IMR-90 (cell line): ENCODE results near the gene TIAM2. TPM values are rescaled to one million over a fixed set of nuclear protein-coding genes. Genes with fewer than 3 reads are reported as not detected.

ENCODE experiments used
- ATAC-seq: fragments of 200-7000 bp; cut with Tn5 transposase; 2 replicates; pipeline ENCODE4 v1.9.1; 2020; ENCODE audit warnings: low read depth, mild to moderate bottlenecking, moderate library complexity
- BruUV-seq: library from RNA; stranded (reverse); fragments of 400-500 nt; replicated peaks from 2 replicates; lab custom pipeline; 2021; lab: Mats Ljungman, UMichigan
- CTCF ChIA-PET: fragments of 300-600 bp; formaldehyde crosslinking; extraction: SDS; loops from one replicate; lab custom pipeline; 2021; ENCODE audit warnings: antibody characterized with exemption; lab: Yijun Ruan, JAX
- POLR2A ChIA-PET: fragments of 300-600 bp; sonication (Branson Sonifier 250); formaldehyde crosslinking; loops from one replicate; lab custom pipeline; 2022; ENCODE audit warnings: antibody characterized with exemption; ENCODE audit not compliant: unreplicated experiment; lab: Charles Lee
- DNase-seq: peaks from one replicate; pipeline ENCODE4 v3.0.0; 2013
- H2AFZ ChIP-seq: replicated peaks from 2 replicates; pipeline ENCODE3; 2013; ENCODE audit warnings: low read length, mild to moderate bottlenecking; ENCODE audit not compliant: poor library complexity
- H2AK5ac ChIP-seq: 2 replicates; pipeline ENCODE4 v1.6.1; 2013; ENCODE audit warnings: low read depth, low read length, inconsistent platforms
- H2AK9ac ChIP-seq: replicated peaks from 2 replicates; pipeline ENCODE3; 2013; ENCODE audit warnings: mild to moderate bottlenecking, low read depth, low read length, moderate library complexity; ENCODE audit not compliant: poor library complexity
- H2BK120ac ChIP-seq: 2 replicates; pipeline ENCODE4 v1.6.1; 2013; ENCODE audit warnings: low read depth, low read length, inconsistent platforms
- H2BK15ac ChIP-seq: 3 replicates; pipeline ENCODE4 v1.6.1; 2013; ENCODE audit warnings: low read depth, low read length, inconsistent platforms
- H2BK20ac ChIP-seq: 2 replicates; pipeline ENCODE4 v1.6.1; 2013; ENCODE audit warnings: low read depth, mild to moderate bottlenecking, inconsistent platforms, low read length, moderate library complexity
- H2BK5ac ChIP-seq: 2 replicates; pipeline ENCODE4 v1.6.1; 2013; ENCODE audit warnings: mild to moderate bottlenecking, low read depth, low read length, inconsistent platforms; ENCODE audit not compliant: poor library complexity, severe bottlenecking
- H3K14ac ChIP-seq: replicated peaks from 2 replicates; pipeline ENCODE4 v1.6.1; 2013; ENCODE audit warnings: low read depth, low read length, inconsistent platforms
- H3K18ac ChIP-seq: 2 replicates; pipeline ENCODE4 v1.6.1; 2013; ENCODE audit warnings: low read depth, low read length, control low read depth
- H3K23ac ChIP-seq: 2 replicates; pipeline ENCODE4 v1.6.1; 2013; ENCODE audit warnings: low read depth, low read length, inconsistent platforms
- H3K27ac ChIP-seq: 2 replicates; pipeline ENCODE4 v1.5.1; 2013; ENCODE audit warnings: mild to moderate bottlenecking, control low read depth, low read length; ENCODE audit not compliant: insufficient read depth
- H3K27me3 ChIP-seq: 2 replicates; pipeline ENCODE4 v1.6.1; 2013; ENCODE audit warnings: low read length; ENCODE audit not compliant: control insufficient read depth, insufficient read depth
- H3K36me3 ChIP-seq: 2 replicates; pipeline ENCODE4 v1.6.1; 2013; ENCODE audit warnings: low read length, mixed read lengths; ENCODE audit not compliant: control insufficient read depth, insufficient read depth
- H3K4ac ChIP-seq: 2 replicates; pipeline ENCODE4 v1.6.1; 2013; ENCODE audit warnings: low read depth, low read length, inconsistent platforms
- H3K4me1 ChIP-seq: 2 replicates; pipeline ENCODE4 v1.6.1; 2013; ENCODE audit warnings: low read length, mixed read lengths; ENCODE audit not compliant: control insufficient read depth, insufficient read depth
- H3K4me2 ChIP-seq: 2 replicates; pipeline ENCODE4 v1.6.1; 2013; ENCODE audit warnings: low read depth, mild to moderate bottlenecking, control low read depth, low read length, moderate library complexity
- H3K4me3 ChIP-seq: 2 replicates; pipeline ENCODE4 v1.5.1; 2013; ENCODE audit warnings: low read depth, mild to moderate bottlenecking, control low read depth, low read length, moderate library complexity; ENCODE audit not compliant: insufficient read depth
- H3K56ac ChIP-seq: 2 replicates; pipeline ENCODE4 v1.6.1; 2013; ENCODE audit warnings: low read length, inconsistent platforms; ENCODE audit not compliant: insufficient read depth; ENCODE audit errors: extremely low read depth
- H3K79me1 ChIP-seq, 2 experiments: 2 replicates each; pipeline ENCODE4 v1.6.1; 2013; ENCODE audit warnings: low read length in 2 of 2, inconsistent platforms in 1 of 2, low read depth in 1 of 2
- H3K9ac ChIP-seq: 2 replicates; pipeline ENCODE4 v1.6.1; 2013; ENCODE audit warnings: low read depth, low read length, control low read depth
- H3K9me1 ChIP-seq: 2 replicates; pipeline ENCODE4 v1.6.1; 2013; ENCODE audit warnings: low read length, inconsistent platforms; ENCODE audit not compliant: insufficient read depth
- H3K9me3 ChIP-seq: 2 replicates; pipeline ENCODE4 v1.6.1; 2013; ENCODE audit warnings: low read length; ENCODE audit not compliant: control insufficient read depth, insufficient read depth
- H4K20me1 ChIP-seq: 2 replicates; pipeline ENCODE4 v1.6.1; 2013; ENCODE audit warnings: low read length, inconsistent platforms; ENCODE audit not compliant: insufficient read depth
- H4K5ac ChIP-seq: 2 replicates; pipeline ENCODE4 v1.6.1; 2013; ENCODE audit warnings: mild to moderate bottlenecking, low read depth, low read length, control low read depth
- H4K8ac ChIP-seq, 2 experiments: 2 replicates each; pipeline ENCODE4 v1.6.1; 2013; ENCODE audit warnings: low read depth in 2 of 2, low read length in 2 of 2, control low read depth in 1 of 2, inconsistent platforms in 1 of 2
- H4K91ac ChIP-seq: 2 replicates; pipeline ENCODE4 v1.6.1; 2013; ENCODE audit warnings: low read depth, low read length, inconsistent platforms; ENCODE audit not compliant: insufficient read depth
- CHD1 ChIP-seq: IDR thresholded peaks from 2 replicates; pipeline ENCODE4 v1.6.1; 2012; ENCODE audit warnings: low read depth, low read length, improper control_type of control experiment
- MAFK ChIP-seq: IDR thresholded peaks from 2 replicates; pipeline ENCODE4 v1.6.1; 2012; ENCODE audit warnings: low read depth, low read length, improper control_type of control experiment
- WGBS, 2 experiments: methylation state at CpG; one replicate each; pipeline versions ENCODE4 v1.1.5 to v1.1.7; 2013; ENCODE audit warnings: missing lambda C conversion rate in 2 of 2; ENCODE audit not compliant: insufficient read length in 1 of 2; ENCODE audit errors: extremely low coverage in 2 of 2; 5-methylcytosine and 5-hydroxymethylcytosine counted together
- dilution Hi-C: fragments of 300-500 bp; cut with HindIII; formaldehyde crosslinking; loops from one replicate; pipeline ENCODE4 v1.14.3; 2018; ENCODE audit warnings: low sequenced_read_pairs; ENCODE audit not compliant: unreplicated experiment
- in situ Hi-C: fragments of 300-500 bp; cut with MboI; formaldehyde crosslinking; loops from 3 replicates; pipeline ENCODE4 v1.14.3; 2019; ENCODE audit warnings: low sequenced_read_pairs, inconsistent platforms, mixed read lengths
- intact Hi-C: fragments of 100-400 bp; cut with micrococcal nuclease; formaldehyde crosslinking; loops from 2 replicates; pipeline ENCODE4 v1.10.0; 2022
- polyA plus RNA-seq, 3 experiments: library from polyadenylated mRNA; depleted of rRNA; stranded (reverse); fragments of >200 nt; gene quantifications; 2 replicates each; pipeline ENCODE4 v1.2.3, GENCODE V29; 2012; ENCODE audit warnings: low replicate concordance in 1 of 3
- total RNA-seq: library from RNA; depleted of rRNA; stranded (reverse); fragments of >200 nt; gene quantifications from 2 replicates; pipeline ENCODE4 v1.2.3, GENCODE V29; 2012

Gene TIAM2
- total and polyA plus RNA-seq, 2 of the 4 experiments (the other 2 are of a cell fraction): 3.1 to 4.7 TPM

GRCh38 chr6:155170519-155170918 is 175.4 kb downstream of the TIAM2 start:
- dilution Hi-C loops: no loop called here
- ATAC-seq: no peak
- BruUV-seq: no TSS peak

More at GRCh38 chr6:155170519-155170918, 175.4 kb downstream of the TIAM2 start:
- no peak overlapping the region for H2AFZ ChIP-seq
- no peak overlapping the region for H4K5ac ChIP-seq
- no peaks in the 10 kb centered on the region for H3K9me3 ChIP-seq
- no peak overlapping the region for H3K27ac ChIP-seq
- peak overlapping the region; percentile 42; the same call in 1 of the 2 replicates for H3K18ac ChIP-seq
- H3K9me1 ChIP-seq: peaks cover 3% of the 10 kb centered on the region; the same call in 1 of the 2 replicates
- H2BK15ac ChIP-seq: no peak overlapping the region; the same call in 2 of the 3 replicates
- no peak overlapping the region for H3K9ac ChIP-seq
- H3K56ac ChIP-seq: no peak overlapping the region
- peak overlapping the region; percentile 1; the same call in 1 of the 2 replicates for H3K4me2 ChIP-seq
- H3K4ac ChIP-seq: no peak overlapping the region; the same call in 1 of the 2 replicates
- in situ Hi-C loops (loop anchor here (10.0 kb wide), 1 partner anchor 306 kb away; no protein-coding TSS in a partner anchor), intact Hi-C loops (loop anchor here (5.0 kb wide), 2 partner anchors 108 to 158 kb away; no protein-coding TSS in a partner anchor)
- peak overlapping the region; percentile 25; the same call in 1 of the 2 replicates for H4K91ac ChIP-seq
- no peak overlapping the region for H2BK5ac ChIP-seq
- H2BK20ac ChIP-seq: 0 out of 2 replicates have a peak overlapping the region, but pooled peaks have one; percentile 16
- DNase-seq: no peak
- WGBS, 2 experiments: no CpG with 5 or more reads among the region's 3 CpGs
- H4K8ac ChIP-seq: no peak overlapping the region
- TF ChIP-seq CHD1 (no peak), MAFK (0 out of 2 replicates have a peak, but pooled peaks have one; percentile 29)
- no peaks in the 10 kb centered on the region for H3K27me3 ChIP-seq
- no peak overlapping the region; the same call in 1 of the 2 replicates for H2AK5ac ChIP-seq
- CTCF ChIA-PET: interaction anchor here (0.5 to 1.1 kb wide), 2 partner anchors 54 to 243 kb away, joined by 3 read pairs; no protein-coding TSS in a partner anchor
- POLR2A ChIA-PET: no interaction called here
- H3K79me1 ChIP-seq: peaks cover 0 to 6% of the 10 kb centered on the region in 2 experiments; a peak in 1 of 4 replicates
- H2BK120ac ChIP-seq: peak overlapping the region; percentile 52; the same call in 1 of the 2 replicates
- H3K4me1 ChIP-seq: peaks cover 10% of the 10 kb centered on the region
- no peak overlapping the region for H2AK9ac ChIP-seq
- peaks cover 3% of the 10 kb centered on the region; the same call in 1 of the 2 replicates for H4K20me1 ChIP-seq
- H3K23ac ChIP-seq: no peak overlapping the region
- no peak overlapping the region for H3K14ac ChIP-seq
- H3K36me3 ChIP-seq: 0 out of 2 replicates have a peak, but pooled peaks cover 1% of the 10 kb centered on the region
- no peak overlapping the region for H3K4me3 ChIP-seq
